DND-41 (cell line): ENCODE data around the gene MALRD1.
"Not testable (repeated sequence)": the region's sequence is repeated elsewhere in the genome, so short reads cannot be mapped to it uniquely, and the experiment has no call there.

ENCODE experiments used
- ATAC-seq: fragments of 200-7000 bp; cut with Tn5 transposase; 3 replicates; pipeline ENCODE4 v1.9.1; 2021; ENCODE audit warnings: low read depth; ENCODE audit not compliant: insufficient read depth
- DNase-seq: peaks from one replicate; pipeline ENCODE4 v3.0.0-alpha.2; 2020
- H2AFZ ChIP-seq: 2 replicates; pipeline ENCODE4 v1.6.0; 2012; ENCODE audit warnings: low read depth, low read length
- H3K27ac ChIP-seq: 2 replicates; pipeline ENCODE4 v1.5.1; 2012; ENCODE audit warnings: low read length, inconsistent platforms
- H3K27me3 ChIP-seq: fragments of 200-600 bp; sonication (generic); 2 replicates; pipeline ENCODE4 v1.6.0; 2012; ENCODE audit warnings: low read length, mild to moderate bottlenecking, inconsistent platforms; ENCODE audit not compliant: insufficient read depth, poor library complexity
- H3K36me3 ChIP-seq: 2 replicates; pipeline ENCODE4 v1.5.1; 2012; ENCODE audit warnings: low read length, inconsistent platforms; ENCODE audit not compliant: insufficient read depth
- H3K4me1 ChIP-seq: 2 replicates; pipeline ENCODE4 v1.5.1; 2012; ENCODE audit warnings: mild to moderate bottlenecking, low read length; ENCODE audit not compliant: insufficient read depth
- H3K4me2 ChIP-seq: 2 replicates; pipeline ENCODE4 v1.6.0; 2012; ENCODE audit warnings: mild to moderate bottlenecking, moderate library complexity, low read length, inconsistent platforms; ENCODE audit not compliant: insufficient read depth
- H3K4me3 ChIP-seq, 2 experiments: fragments of 200-600 bp in 1 of 2; shearing (Covaris generic) in 1 of 2; 2 replicates each; pipeline ENCODE4 v1.5.1; 2012 to 2016; ENCODE audit warnings: inconsistent platforms in 2 of 2, low read length in 2 of 2, mild to moderate bottlenecking in 2 of 2, low read depth in 1 of 2, moderate library complexity in 1 of 2
- H3K79me2 ChIP-seq: 2 replicates; pipeline ENCODE4 v1.6.0; 2012; ENCODE audit warnings: low read length, inconsistent platforms; ENCODE audit not compliant: insufficient read depth
- H3K9ac ChIP-seq: 2 replicates; pipeline ENCODE4 v1.6.0; 2012; ENCODE audit warnings: low read depth, mild to moderate bottlenecking, inconsistent platforms, low read length, moderate library complexity
- H3K9me3 ChIP-seq: 2 replicates; pipeline ENCODE4 v1.5.1; 2012; ENCODE audit warnings: low read length, moderate library complexity, mild to moderate bottlenecking, inconsistent platforms; ENCODE audit not compliant: insufficient read depth, severe bottlenecking
- H4K20me1 ChIP-seq: 2 replicates; pipeline ENCODE4 v1.6.0; 2012; ENCODE audit warnings: low read length; ENCODE audit not compliant: insufficient read depth
- EZH2 ChIP-seq: IDR thresholded peaks from 3 replicates; pipeline ENCODE4 v1.6.1; 2012; ENCODE audit warnings: borderline replicate concordance, low read depth, mild to moderate bottlenecking, moderate library complexity, low read length, inconsistent platforms; ENCODE audit not compliant: severe bottlenecking
- TF ChIP-seq, protein P1 (sequence below): IDR thresholded peaks from 2 replicates; pipeline ENCODE4 v1.5.1; 2012; ENCODE audit warnings: borderline replicate concordance, low read length, moderate library complexity, mild to moderate bottlenecking; ENCODE audit not compliant: poor library complexity, severe bottlenecking; ENCODE audit errors: extremely low read depth

The MALRD1 gene

DNA sequence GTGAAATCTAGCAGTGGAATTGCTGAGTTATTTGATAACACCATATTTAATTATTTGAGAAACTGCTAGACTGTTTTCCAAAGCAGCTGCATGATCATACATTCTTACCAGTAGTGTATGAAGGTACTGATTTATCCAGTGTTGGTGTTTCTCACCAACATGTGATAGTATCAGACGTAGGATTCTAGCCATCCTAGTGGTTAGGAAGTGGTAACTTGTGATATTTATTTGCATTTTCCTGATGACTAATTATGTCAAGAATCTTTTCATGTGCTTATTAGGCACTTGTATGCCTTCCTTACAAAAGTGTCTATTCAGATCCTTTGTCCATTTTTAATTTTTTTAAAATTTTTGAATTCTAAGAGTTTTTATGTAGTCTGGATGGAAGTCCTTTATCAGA lies 713.4 kb downstream of the MALRD1 start:
- TF ChIP-seq, protein P1, sequence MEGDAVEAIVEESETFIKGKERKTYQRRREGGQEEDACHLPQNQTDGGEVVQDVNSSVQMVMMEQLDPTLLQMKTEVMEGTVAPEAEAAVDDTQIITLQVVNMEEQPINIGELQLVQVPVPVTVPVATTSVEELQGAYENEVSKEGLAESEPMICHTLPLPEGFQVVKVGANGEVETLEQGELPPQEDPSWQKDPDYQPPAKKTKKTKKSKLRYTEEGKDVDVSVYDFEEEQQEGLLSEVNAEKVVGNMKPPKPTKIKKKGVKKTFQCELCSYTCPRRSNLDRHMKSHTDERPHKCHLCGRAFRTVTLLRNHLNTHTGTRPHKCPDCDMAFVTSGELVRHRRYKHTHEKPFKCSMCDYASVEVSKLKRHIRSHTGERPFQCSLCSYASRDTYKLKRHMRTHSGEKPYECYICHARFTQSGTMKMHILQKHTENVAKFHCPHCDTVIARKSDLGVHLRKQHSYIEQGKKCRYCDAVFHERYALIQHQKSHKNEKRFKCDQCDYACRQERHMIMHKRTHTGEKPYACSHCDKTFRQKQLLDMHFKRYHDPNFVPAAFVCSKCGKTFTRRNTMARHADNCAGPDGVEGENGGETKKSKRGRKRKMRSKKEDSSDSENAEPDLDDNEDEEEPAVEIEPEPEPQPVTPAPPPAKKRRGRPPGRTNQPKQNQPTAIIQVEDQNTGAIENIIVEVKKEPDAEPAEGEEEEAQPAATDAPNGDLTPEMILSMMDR, result no peak
- TF ChIP-seq EZH2, result no peak
- Histone ChIP-seq H3K36me3 (no peaks in the 10 kb centered on the region), H3K4me3 (no peak overlapping the region), H3K79me2 (no peaks in the 10 kb centered on the region), H3K9ac (no peak overlapping the region), H3K4me1 (no peaks in the 10 kb centered on the region), H3K9me3 (peaks cover 3% of the 10 kb centered on the region), H3K27me3 (no peaks in the 10 kb centered on the region), H3K27ac (no peak overlapping the region), H3K4me2 (no peak overlapping the region), H2AFZ (no peak overlapping the region), H4K20me1 (no peaks in the 10 kb centered on the region)
- DNase-seq, result no peak
- no peak for ATAC-seq

DNA sequence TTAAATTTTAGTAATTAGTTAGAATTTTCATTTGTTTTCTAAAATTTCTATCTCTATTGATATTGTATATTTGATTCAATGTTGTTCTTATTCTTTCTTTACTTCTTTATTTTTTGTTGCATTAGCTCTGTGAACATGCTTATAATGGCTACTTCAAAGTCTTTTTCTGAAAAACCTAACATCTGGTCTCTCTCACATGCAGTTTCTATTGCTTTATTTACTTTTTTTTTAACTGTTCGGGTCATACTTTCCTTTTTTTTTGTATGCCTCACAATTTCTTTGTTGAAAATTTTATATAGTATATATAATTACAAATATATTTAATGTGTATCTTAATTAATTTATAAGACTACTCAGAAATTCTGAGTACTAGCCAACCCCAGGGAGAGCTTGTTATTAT lies 715.5 kb downstream of the MALRD1 start:
- DNase-seq (no peak), ATAC-seq (no peak)
- TF ChIP-seq, protein P1, result no peak
- no peak for TF ChIP-seq EZH2
- Histone ChIP-seq H3K9me3 (peaks cover 3% of the 10 kb centered on the region), H3K9ac (no peak overlapping the region), H3K27ac (no peak overlapping the region), H4K20me1 (no peaks in the 10 kb centered on the region), H3K4me3 (no peak overlapping the region), H3K79me2 (no peaks in the 10 kb centered on the region), H3K36me3 (no peaks in the 10 kb centered on the region), H3K4me1 (no peaks in the 10 kb centered on the region), H3K27me3 (no peaks in the 10 kb centered on the region), H3K4me2 (no peak overlapping the region), H2AFZ (no peak overlapping the region)

DNA sequence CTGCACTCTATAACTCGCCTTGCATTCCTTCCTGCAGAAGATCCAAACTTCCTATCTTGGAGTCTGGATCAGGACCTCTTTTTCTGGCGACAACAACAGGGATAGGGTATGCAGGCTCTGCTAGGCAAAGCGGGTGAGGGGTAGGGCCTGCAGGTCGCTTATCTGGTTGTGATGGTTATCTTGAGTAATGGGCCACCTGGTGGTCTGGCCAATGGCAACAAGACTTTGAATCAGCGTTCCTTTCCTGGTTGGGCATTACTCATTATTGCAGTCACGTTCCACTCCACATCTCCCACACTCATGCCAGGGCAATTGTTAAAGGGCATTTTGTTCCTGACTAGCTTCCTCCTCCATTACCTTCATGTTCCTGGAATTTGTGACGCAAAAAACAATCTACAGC lies 719.3 kb downstream of the MALRD1 start:
- H3K36me3 ChIP-seq, result no peaks in the 10 kb centered on the region
- peaks cover 3% of the 10 kb centered on the region for H3K9me3 ChIP-seq
- no peak for ATAC-seq
- H4K20me1 ChIP-seq, result no peaks in the 10 kb centered on the region
- H3K4me1 ChIP-seq, result no peaks in the 10 kb centered on the region
- no peak overlapping the region for H3K4me3 ChIP-seq
- H3K9ac ChIP-seq, result no peak overlapping the region
- no peaks in the 10 kb centered on the region for H3K79me2 ChIP-seq
- H3K27ac ChIP-seq, result no peak overlapping the region
- TF ChIP-seq, protein P1, result no peak
- no peak for TF ChIP-seq EZH2
- no peak for DNase-seq
- H3K4me2 ChIP-seq, result no peak overlapping the region
- H3K27me3 ChIP-seq, result no peaks in the 10 kb centered on the region
- H2AFZ ChIP-seq, result no peak overlapping the region

DNA sequence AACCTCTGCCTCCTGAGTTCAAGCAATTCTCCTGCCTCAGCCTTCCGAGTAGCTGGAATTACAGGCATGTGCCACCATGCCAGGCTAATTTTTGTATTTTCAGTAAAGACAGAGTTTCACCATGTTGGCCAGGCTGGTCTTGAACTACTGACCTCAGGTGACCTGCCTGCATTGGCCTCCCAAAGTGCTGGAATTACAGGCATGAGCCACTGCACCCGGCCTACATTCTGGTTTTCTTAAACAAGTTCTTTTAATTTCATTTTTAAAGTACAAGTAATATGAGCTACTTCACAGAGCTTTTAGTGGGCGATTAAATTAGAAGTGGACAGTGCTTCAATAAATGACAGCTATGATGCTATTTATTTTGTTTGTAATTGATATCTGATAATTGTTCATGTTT lies 721.2 kb downstream of the MALRD1 start:
- H3K4me3 ChIP-seq, ATAC-seq, H3K4me2 ChIP-seq, H3K9me3 ChIP-seq, H3K4me1 ChIP-seq, H3K27me3 ChIP-seq, H2AFZ ChIP-seq, H3K27ac ChIP-seq, H3K79me2 ChIP-seq, H3K9ac ChIP-seq, DNase-seq, H3K36me3 ChIP-seq, H4K20me1 ChIP-seq: not testable (repeated sequence)
